Astrocyte (in vitro differentiated cells and primary cell): Measurements from ENCODE around the gene ME3. TPM values are rescaled to one million over a fixed set of nuclear protein-coding genes. Genes with fewer than 3 reads are reported as not detected.

Experiments
- DNase-seq: peaks from one replicate; pipeline ENCODE4 v3.0.0-alpha.2; 2010; ENCODE audit warnings: low read depth
- FAIRE-seq: peaks from 2 replicates; lab custom pipeline; 2011; peaks lifted over from hg19 to GRCh38; lab: Jason Lieb, UNC
- H2AFZ ChIP-seq: 2 replicates; pipeline ENCODE4 v1.6.0; 2012; ENCODE audit warnings: low read depth, low read length, inconsistent platforms
- H3K27ac ChIP-seq: 2 replicates; pipeline ENCODE4 v1.5.1; 2011; ENCODE audit warnings: low read depth, low read length, inconsistent platforms
- H3K27me3 ChIP-seq: 2 replicates; pipeline ENCODE4 v1.6.0; 2011; ENCODE audit warnings: low read length, inconsistent platforms; ENCODE audit not compliant: insufficient read depth
- H3K36me3 ChIP-seq: 2 replicates; pipeline ENCODE4 v1.5.1; 2011; ENCODE audit warnings: low read length, inconsistent platforms; ENCODE audit not compliant: insufficient read depth
- H3K4me1 ChIP-seq: 2 replicates; pipeline ENCODE4 v1.5.1; 2011; ENCODE audit warnings: low read length, inconsistent platforms; ENCODE audit not compliant: insufficient read depth
- H3K4me2 ChIP-seq: 2 replicates; pipeline ENCODE4 v1.6.0; 2012; ENCODE audit warnings: low read length, inconsistent platforms
- H3K4me3 ChIP-seq: 2 replicates; pipeline ENCODE4 v1.5.1; 2011; ENCODE audit warnings: low read depth, mild to moderate bottlenecking, low read length, inconsistent platforms; ENCODE audit not compliant: insufficient read depth
- H3K79me2 ChIP-seq: 2 replicates; pipeline ENCODE4 v1.6.0; 2012; ENCODE audit warnings: mild to moderate bottlenecking, low read length, inconsistent platforms; ENCODE audit not compliant: insufficient read depth
- H3K9ac ChIP-seq: 2 replicates; pipeline ENCODE4 v1.6.0; 2012; ENCODE audit warnings: mild to moderate bottlenecking, low read length, inconsistent platforms
- H3K9me3 ChIP-seq: 2 replicates; pipeline ENCODE4 v1.5.1; 2012; ENCODE audit warnings: low read depth, mild to moderate bottlenecking, low read length, inconsistent platforms; ENCODE audit not compliant: insufficient read depth
- H4K20me1 ChIP-seq: 2 replicates; pipeline ENCODE4 v1.6.0; 2012; ENCODE audit warnings: low read length, inconsistent platforms; ENCODE audit not compliant: insufficient read depth
- H3K27ac Mint-ChIP-seq: one replicate; pipeline ENCODE4 v1.8.0; 2021; ENCODE audit warnings: mild to moderate bottlenecking, mixed read lengths; ENCODE audit not compliant: unreplicated experiment
- H3K27me3 Mint-ChIP-seq: one replicate; pipeline ENCODE4 v1.8.0; 2021; ENCODE audit warnings: low read depth, mixed read lengths; ENCODE audit not compliant: unreplicated experiment
- H3K36me3 Mint-ChIP-seq: one replicate; pipeline ENCODE4 v1.8.0; 2021; ENCODE audit warnings: low read depth, mixed read lengths; ENCODE audit not compliant: unreplicated experiment
- H3K4me1 Mint-ChIP-seq: one replicate; pipeline ENCODE4 v1.8.0; 2021; ENCODE audit warnings: low read depth, mixed read lengths; ENCODE audit not compliant: unreplicated experiment
- H3K4me3 Mint-ChIP-seq: one replicate; pipeline ENCODE4 v1.8.0; 2021; ENCODE audit warnings: mild to moderate bottlenecking, moderate library complexity, mixed read lengths; ENCODE audit not compliant: unreplicated experiment
- H3K9me3 Mint-ChIP-seq: one replicate; pipeline ENCODE4 v1.8.0; 2021; ENCODE audit warnings: mild to moderate bottlenecking, mixed read lengths; ENCODE audit not compliant: unreplicated experiment
- CTCF ChIP-seq: IDR thresholded peaks from 2 replicates; pipeline ENCODE4 v1.5.1; 2011; ENCODE audit warnings: low read depth, mild to moderate bottlenecking, inconsistent platforms, low read length, moderate library complexity; ENCODE audit not compliant: insufficient read depth
- EZH2 ChIP-seq: IDR thresholded peaks from 2 replicates; pipeline ENCODE4 v1.6.1; 2012; ENCODE audit warnings: mild to moderate bottlenecking, low read length, inconsistent platforms; ENCODE audit not compliant: insufficient read depth
- total RNA-seq: library from RNA; stranded (reverse); gene quantifications from 2 replicates; pipeline ENCODE4 v1.2.1, GENCODE V29; 2021

Gene ME3
- total RNA-seq, 1 donor from 2014 or later: 28.6 TPM

- TF ChIP-seq EZH2 (no peak), CTCF (no peak)
- no peak overlapping the region for H3K9ac ChIP-seq
- no peaks in the 10 kb centered on the region for H3K9me3 ChIP-seq
- Mint-ChIP-seq H3K4me1 (peaks cover 29% of the 10 kb centered on the region), H3K27ac (peak overlapping the region; percentile 22), H3K36me3 (peaks cover 22% of the 10 kb centered on the region), H3K4me3 (no peak overlapping the region), H3K9me3 (no peaks in the 10 kb centered on the region), H3K27me3 (no peaks in the 10 kb centered on the region)
- no peaks in the 10 kb centered on the region for H4K20me1 ChIP-seq
- H3K79me2 ChIP-seq: no peaks in the 10 kb centered on the region
- H3K4me2 ChIP-seq: no peak overlapping the region
- no peaks in the 10 kb centered on the region for H3K27me3 ChIP-seq
- DNase-seq (no peak), FAIRE-seq (no peak)
- no peak overlapping the region for H2AFZ ChIP-seq
- peaks cover 13% of the 10 kb centered on the region for H3K4me1 ChIP-seq
- H3K36me3 ChIP-seq: no peaks in the 10 kb centered on the region
- no peak overlapping the region for H3K27ac ChIP-seq
- no peak overlapping the region for H3K4me3 ChIP-seq
Measured at GRCh38 chr11:86464509-86465221, 207.8 kb downstream of the ME3 start.

GRCh38 chr11:86463955-86464354 is 208.5 kb downstream of the ME3 start:
- no peaks in the 10 kb centered on the region for H3K36me3 ChIP-seq
- no peaks in the 10 kb centered on the region for H4K20me1 ChIP-seq
- no peak overlapping the region for H3K27ac ChIP-seq
- DNase-seq (no peak), FAIRE-seq (no peak)
- no peak for TF ChIP-seq CTCF
- TF ChIP-seq EZH2: no peak
- H3K36me3 Mint-ChIP-seq: peaks cover 22% of the 10 kb centered on the region
- no peaks in the 10 kb centered on the region for H3K9me3 Mint-ChIP-seq
- H3K27me3 ChIP-seq: no peaks in the 10 kb centered on the region
- H3K9ac ChIP-seq: no peak overlapping the region
- no peaks in the 10 kb centered on the region for H3K79me2 ChIP-seq
- no peak overlapping the region for H3K4me3 Mint-ChIP-seq
- no peak overlapping the region for H3K4me2 ChIP-seq
- no peaks in the 10 kb centered on the region for H3K27me3 Mint-ChIP-seq
- no peaks in the 10 kb centered on the region for H3K9me3 ChIP-seq
- H2AFZ ChIP-seq: no peak overlapping the region
- H3K27ac Mint-ChIP-seq: no peak overlapping the region
- no peak overlapping the region for H3K4me3 ChIP-seq
- H3K4me1 ChIP-seq: peaks cover 20% of the 10 kb centered on the region
- peaks cover 28% of the 10 kb centered on the region for H3K4me1 Mint-ChIP-seq

GRCh38 chr11:86463120-86463519 is 209.3 kb downstream of the ME3 start:
- Histone ChIP-seq H3K4me3 (no peak overlapping the region), H3K4me2 (no peak overlapping the region), H3K79me2 (no peaks in the 10 kb centered on the region), H3K27ac (no peak overlapping the region), H3K36me3 (no peaks in the 10 kb centered on the region), H4K20me1 (no peaks in the 10 kb centered on the region), H3K27me3 (no peaks in the 10 kb centered on the region), H3K4me1 (peaks cover 24% of the 10 kb centered on the region), H2AFZ (no peak overlapping the region), H3K9ac (no peak overlapping the region), H3K9me3 (no peaks in the 10 kb centered on the region)
- H3K36me3 Mint-ChIP-seq: peaks cover 21% of the 10 kb centered on the region
- no peak for DNase-seq
- no peak for TF ChIP-seq EZH2
- TF ChIP-seq CTCF: no peak
- no peaks in the 10 kb centered on the region for H3K27me3 Mint-ChIP-seq
- no peaks in the 10 kb centered on the region for H3K9me3 Mint-ChIP-seq
- no peak for FAIRE-seq
- no peak overlapping the region for H3K4me3 Mint-ChIP-seq
- no peak overlapping the region for H3K27ac Mint-ChIP-seq
- peaks cover 35% of the 10 kb centered on the region for H3K4me1 Mint-ChIP-seq
